Neuron (in vitro differentiated cells): ENCODE measurements around the gene TMEM125.

Experiments used
- H2AFZ ChIP-seq: one replicate; pipeline ENCODE4 v1.6.1; 2013; ENCODE audit warnings: low read depth, mild to moderate bottlenecking, inconsistent platforms, low read length, moderate library complexity
- H3K27me3 ChIP-seq: one replicate; pipeline ENCODE4 v1.6.1; 2013; ENCODE audit warnings: low read length; ENCODE audit not compliant: insufficient read depth
- H3K36me3 ChIP-seq: one replicate; pipeline ENCODE4 v1.6.1; 2013; ENCODE audit warnings: low read length; ENCODE audit not compliant: insufficient read depth
- H3K4me1 ChIP-seq: one replicate; pipeline ENCODE4 v1.6.1; 2013; ENCODE audit warnings: low read length; ENCODE audit not compliant: insufficient read depth
- H3K4me3 ChIP-seq: 2 replicates; pipeline ENCODE4 v1.5.1; 2013; ENCODE audit warnings: mild to moderate bottlenecking, low read length, moderate library complexity
- H3K9me3 ChIP-seq: one replicate; pipeline ENCODE4 v1.6.1; 2013; ENCODE audit warnings: low read length

The TMEM125 gene

DNA sequence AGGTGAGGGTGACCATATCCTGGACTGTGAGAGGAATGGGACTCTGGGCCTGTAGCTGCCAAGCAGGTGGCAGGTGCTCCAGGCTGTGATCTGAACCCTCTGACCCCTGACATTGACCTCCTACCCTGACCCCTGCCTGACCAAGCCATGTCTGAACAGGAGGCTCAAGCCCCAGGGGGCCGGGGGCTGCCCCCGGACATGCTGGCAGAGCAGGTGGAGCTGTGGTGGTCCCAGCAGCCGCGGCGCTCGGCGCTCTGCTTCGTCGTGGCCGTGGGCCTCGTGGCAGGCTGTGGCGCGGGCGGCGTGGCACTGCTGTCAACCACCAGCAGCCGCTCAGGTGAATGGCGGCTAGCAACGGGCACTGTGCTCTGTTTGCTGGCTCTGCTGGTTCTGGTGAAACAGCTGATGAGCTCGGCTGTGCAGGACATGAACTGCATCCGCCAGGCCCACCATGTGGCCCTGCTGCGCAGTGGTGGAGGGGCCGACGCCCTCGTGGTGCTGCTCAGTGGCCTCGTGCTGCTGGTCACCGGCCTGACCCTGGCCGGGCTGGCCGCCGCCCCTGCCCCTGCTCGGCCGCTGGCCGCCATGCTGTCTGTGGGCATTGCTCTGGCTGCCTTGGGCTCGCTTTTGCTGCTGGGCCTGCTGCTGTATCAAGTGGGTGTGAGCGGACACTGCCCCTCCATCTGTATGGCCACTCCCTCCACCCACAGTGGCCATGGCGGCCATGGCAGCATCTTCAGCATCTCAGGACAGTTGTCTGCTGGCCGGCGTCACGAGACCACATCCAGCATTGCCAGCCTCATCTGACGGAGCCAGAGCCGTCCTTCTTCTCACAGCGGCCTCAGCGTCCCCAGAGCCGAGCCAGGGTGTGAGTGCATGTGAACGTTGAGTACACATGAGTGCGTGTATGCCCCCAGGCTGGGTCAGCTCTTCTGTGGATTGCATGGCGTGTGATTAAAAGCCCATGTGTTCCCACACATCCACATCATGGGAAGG is 3.1 kb downstream of the TMEM125 start:
- Histone ChIP-seq H3K27me3 (peaks cover 18% of the 10 kb centered on the region), H2AFZ (no peak overlapping the region), H3K4me1 (no peaks in the 10 kb centered on the region), H3K36me3 (no peaks in the 10 kb centered on the region), H3K4me3 (no peak overlapping the region), H3K9me3 (no peaks in the 10 kb centered on the region)

DNA sequence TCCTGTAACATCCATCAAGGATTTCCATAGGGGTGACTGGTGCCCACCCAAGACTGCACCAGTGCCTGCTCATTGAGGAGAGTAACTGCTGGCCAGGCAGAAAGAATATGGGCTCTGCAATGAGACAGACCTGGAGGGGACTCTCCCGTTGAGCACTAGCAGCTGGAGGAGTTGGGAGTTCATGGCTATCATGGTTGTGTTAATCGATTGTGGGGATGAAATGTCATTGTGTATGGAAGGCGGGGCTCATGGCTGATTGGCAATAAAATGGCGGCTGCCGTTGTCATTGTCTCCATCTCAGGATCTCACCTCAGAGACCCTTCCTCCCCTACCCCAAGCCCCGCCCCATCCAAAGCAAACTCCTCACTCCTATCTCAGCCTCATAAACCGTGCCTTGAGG is 3.9 kb downstream of the TMEM125 start:
- Histone ChIP-seq H3K36me3 (no peaks in the 10 kb centered on the region), H3K4me3 (no peak overlapping the region), H3K27me3 (peaks cover 18% of the 10 kb centered on the region), H3K4me1 (no peaks in the 10 kb centered on the region), H3K9me3 (no peaks in the 10 kb centered on the region), H2AFZ (no peak overlapping the region)

DNA sequence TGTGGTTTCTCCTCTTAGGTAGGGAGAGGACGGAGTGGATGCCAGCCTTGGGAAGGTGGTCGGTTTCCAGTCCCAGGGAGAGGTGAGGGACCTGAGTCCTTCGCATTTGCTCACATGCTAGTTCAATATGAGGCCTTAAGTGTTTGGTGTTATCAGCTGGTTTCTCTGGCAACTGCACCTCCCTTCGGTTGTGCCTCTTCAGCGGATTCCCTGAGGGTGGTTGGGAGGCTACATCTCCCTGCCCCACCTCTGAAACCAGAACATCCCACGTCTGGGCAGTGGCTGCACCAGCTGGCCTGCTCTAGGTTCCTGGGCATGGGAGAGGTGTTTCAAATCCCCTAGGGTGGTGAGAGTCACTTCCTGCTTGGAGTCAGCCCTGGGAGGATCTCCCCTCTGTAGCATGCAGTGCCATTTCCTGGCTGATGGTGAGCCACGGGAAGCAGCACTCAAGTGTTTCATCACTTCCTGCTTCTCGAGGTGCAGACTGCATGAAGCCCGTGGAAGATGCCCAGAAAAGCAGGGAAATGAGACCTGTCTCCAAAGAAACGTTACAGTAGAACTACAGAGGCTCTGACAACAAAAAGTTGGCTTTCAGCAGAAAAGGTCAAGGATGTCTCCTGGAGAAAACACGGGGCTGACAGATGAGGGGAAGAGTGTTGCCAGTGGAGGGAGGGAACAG is 4.5 kb downstream of the TMEM125 start:
- H3K27me3 ChIP-seq = peaks cover 17% of the 10 kb centered on the region
- H2AFZ ChIP-seq = no peak overlapping the region
- H3K9me3 ChIP-seq = no peaks in the 10 kb centered on the region
- no peak overlapping the region for H3K4me3 ChIP-seq
- no peaks in the 10 kb centered on the region for H3K4me1 ChIP-seq
- no peaks in the 10 kb centered on the region for H3K36me3 ChIP-seq

GRCh38 chr1:43274804-43275180 is 5.0 kb downstream of the TMEM125 start:
- H3K4me3 ChIP-seq = no peak overlapping the region
- no peaks in the 10 kb centered on the region for H3K36me3 ChIP-seq
- no peaks in the 10 kb centered on the region for H3K9me3 ChIP-seq
- H3K4me1 ChIP-seq = no peaks in the 10 kb centered on the region
- no peak overlapping the region for H2AFZ ChIP-seq
- H3K27me3 ChIP-seq = peaks cover 12% of the 10 kb centered on the region

GRCh38 chr1:43275826-43276620 is 6.2 kb downstream of the TMEM125 start:
- H3K4me1 ChIP-seq = no peaks in the 10 kb centered on the region
- no peaks in the 10 kb centered on the region for H3K9me3 ChIP-seq
- H3K36me3 ChIP-seq = no peaks in the 10 kb centered on the region
- no peak overlapping the region for H3K4me3 ChIP-seq
- H2AFZ ChIP-seq = no peak overlapping the region
- peaks cover 6% of the 10 kb centered on the region for H3K27me3 ChIP-seq

- no peak overlapping the region for H3K4me3 ChIP-seq
- no peaks in the 10 kb centered on the region for H3K4me1 ChIP-seq
- no peak overlapping the region for H2AFZ ChIP-seq
- no peaks in the 10 kb centered on the region for H3K9me3 ChIP-seq
- H3K27me3 ChIP-seq = no peaks in the 10 kb centered on the region
- H3K36me3 ChIP-seq = no peaks in the 10 kb centered on the region
These were observed 6.9 kb downstream of the TMEM125 start for GRCh38 chr1:43276673-43277072.

DNA sequence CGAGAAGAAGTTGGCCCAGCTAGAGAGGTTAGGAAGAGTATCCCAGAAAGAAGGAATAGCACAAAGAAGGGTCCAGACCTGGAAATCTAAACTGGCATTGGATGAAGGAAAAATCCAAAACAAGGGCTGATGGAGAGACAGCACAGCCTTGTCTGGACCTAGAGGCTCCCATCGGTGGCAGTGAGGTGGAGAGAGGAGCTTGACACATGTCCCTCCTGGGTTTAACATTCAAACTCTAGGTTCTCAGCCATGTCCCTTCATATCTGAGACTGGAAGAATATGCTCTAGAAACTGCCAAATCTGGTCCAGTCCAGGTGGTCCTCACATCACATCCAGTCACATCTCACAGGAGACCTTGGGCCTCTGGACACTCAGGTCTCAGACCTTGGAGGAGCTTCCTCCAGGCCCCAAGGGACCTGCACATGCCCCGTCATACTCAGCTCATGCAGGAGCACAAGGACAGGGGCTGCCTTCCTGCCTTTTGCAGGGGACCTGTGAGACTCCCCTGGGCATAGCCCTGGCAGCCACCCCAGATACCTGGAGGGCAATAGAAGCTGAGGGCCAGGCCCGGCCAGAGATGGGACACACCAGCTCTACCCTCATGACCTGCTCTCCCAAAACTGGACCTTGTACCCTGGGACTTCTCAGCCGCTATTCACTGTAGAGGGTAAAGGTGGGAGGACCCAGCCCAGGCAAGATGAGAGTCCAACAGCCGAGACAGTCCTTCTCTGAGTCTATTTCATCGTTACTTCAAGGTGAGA is 7.5 kb downstream of the TMEM125 start:
- Histone ChIP-seq H3K9me3 (no peaks in the 10 kb centered on the region), H3K4me1 (no peaks in the 10 kb centered on the region), H3K4me3 (no peak overlapping the region), H2AFZ (no peak overlapping the region), H3K36me3 (no peaks in the 10 kb centered on the region), H3K27me3 (no peaks in the 10 kb centered on the region)

DNA sequence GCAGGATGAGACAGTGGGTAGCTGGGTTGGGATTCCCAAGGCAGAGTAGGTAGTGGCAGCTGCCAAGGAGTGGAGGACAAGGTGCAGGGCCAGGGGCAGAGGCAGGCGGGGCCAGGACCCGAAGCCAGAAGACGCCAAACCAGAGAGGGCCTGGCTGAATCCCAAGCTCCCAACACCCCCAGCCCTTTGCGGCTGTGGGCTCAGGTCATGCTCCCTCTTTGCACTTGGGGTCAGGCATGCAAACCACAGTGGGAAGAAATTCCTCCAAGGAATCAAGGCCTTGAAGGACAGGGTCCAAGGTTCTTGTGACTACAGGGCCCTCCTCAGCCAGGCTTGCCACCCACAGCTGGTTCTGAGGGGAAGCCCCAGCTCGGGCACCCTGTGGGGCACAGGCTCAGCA is 9.4 kb downstream of the TMEM125 start:
- Histone ChIP-seq H3K36me3 (no peaks in the 10 kb centered on the region), H2AFZ (no peak overlapping the region), H3K4me3 (no peak overlapping the region), H3K27me3 (peaks cover 2% of the 10 kb centered on the region), H3K9me3 (no peaks in the 10 kb centered on the region), H3K4me1 (no peaks in the 10 kb centered on the region)

DNA sequence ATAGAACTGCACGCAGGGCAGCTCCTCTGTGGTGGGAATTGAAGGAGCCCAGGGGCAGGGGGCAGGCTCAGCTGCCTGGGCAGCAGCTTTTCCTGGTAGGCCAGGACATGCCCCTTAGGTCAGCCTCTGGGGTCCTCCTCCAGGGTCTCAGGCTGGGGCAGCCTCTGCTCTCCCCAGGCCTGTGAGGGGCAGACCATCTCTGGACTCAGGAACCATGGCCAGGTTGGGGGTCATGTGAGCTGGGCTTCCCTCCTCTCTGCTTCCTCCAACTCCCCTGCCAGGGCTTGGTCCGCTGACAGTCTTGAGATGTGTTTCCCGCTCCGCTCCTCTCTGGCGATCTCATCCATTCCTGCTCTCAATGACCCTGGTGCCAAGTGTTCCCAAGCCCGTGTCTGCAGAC is 9.9 kb downstream of the TMEM125 start:
- Histone ChIP-seq H3K27me3 (peaks cover 2% of the 10 kb centered on the region), H3K4me1 (no peaks in the 10 kb centered on the region), H2AFZ (no peak overlapping the region), H3K9me3 (no peaks in the 10 kb centered on the region), H3K4me3 (no peak overlapping the region), H3K36me3 (no peaks in the 10 kb centered on the region)

GRCh38 chr1:43280692-43281091 is 10.9 kb downstream of the TMEM125 start:
- H3K4me1 ChIP-seq = no peaks in the 10 kb centered on the region
- H3K9me3 ChIP-seq = no peaks in the 10 kb centered on the region
- peaks cover 2% of the 10 kb centered on the region for H3K27me3 ChIP-seq
- no peaks in the 10 kb centered on the region for H3K36me3 ChIP-seq
- H2AFZ ChIP-seq = no peak overlapping the region
- no peak overlapping the region for H3K4me3 ChIP-seq

- Histone ChIP-seq H3K4me1 (no peaks in the 10 kb centered on the region), H2AFZ (no peak overlapping the region), H3K36me3 (no peaks in the 10 kb centered on the region), H3K27me3 (peaks cover 2% of the 10 kb centered on the region), H3K9me3 (no peaks in the 10 kb centered on the region), H3K4me3 (no peak overlapping the region)
These were observed 12.7 kb downstream of the TMEM125 start for GRCh38 chr1:43282220-43283195.

DNA sequence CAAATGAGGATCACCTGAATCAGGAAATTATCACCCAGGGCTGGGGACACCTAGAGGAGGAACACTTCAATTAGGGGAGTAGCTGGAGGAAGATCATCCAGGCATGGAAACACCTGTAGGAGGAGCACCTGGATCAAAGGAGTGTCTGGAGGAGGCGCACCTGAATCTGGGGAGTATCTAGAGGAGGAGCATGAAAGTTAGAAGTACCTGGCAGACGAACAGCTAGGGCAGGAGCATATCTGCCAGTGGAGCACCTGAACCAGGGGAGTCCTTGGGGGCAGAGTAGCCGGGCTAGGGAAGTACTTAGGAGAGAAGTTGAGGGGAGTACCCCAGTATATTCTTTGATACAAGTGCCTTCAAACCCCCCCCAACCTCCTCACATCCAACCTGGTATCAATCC is 14.3 kb downstream of the TMEM125 start:
- H3K4me3 ChIP-seq = no peak overlapping the region
- no peaks in the 10 kb centered on the region for H3K4me1 ChIP-seq
- H3K27me3 ChIP-seq = peaks cover 2% of the 10 kb centered on the region
- H3K9me3 ChIP-seq = no peaks in the 10 kb centered on the region
- H2AFZ ChIP-seq = no peak overlapping the region
- H3K36me3 ChIP-seq = no peaks in the 10 kb centered on the region
